ENCODE data around the gene CCDC8.

Gene CCDC8

DNA sequence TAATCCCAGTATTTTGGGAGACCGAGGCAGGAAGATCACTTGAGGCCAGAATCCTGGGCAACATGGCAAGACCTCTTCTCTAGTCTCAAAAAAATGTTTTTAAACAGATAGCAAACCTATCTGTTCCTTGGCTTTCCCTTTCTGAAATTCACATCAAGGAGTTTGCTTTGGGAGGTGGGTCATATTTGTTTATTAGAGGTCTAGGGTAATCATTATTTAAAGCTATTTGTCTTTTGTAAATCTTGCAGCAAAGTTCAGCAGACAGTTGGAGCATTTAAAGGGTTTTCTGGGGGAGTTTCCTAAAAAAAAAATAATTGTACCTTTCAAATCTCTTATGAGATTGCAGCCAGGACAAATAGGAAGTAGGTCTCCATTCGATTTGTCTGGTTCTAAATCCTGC, 49.0 kb downstream of the CCDC8 start:
- H3K4me1 ChIP-seq, result peaks cover 28% of the 10 kb centered on the region
- H3K4me2 ChIP-seq, result no peak overlapping the region
- no peaks in the 10 kb centered on the region for H3K9me3 ChIP-seq
- peaks cover 78% of the 10 kb centered on the region for H3K36me3 ChIP-seq
- no peak overlapping the region for H3K4me3 ChIP-seq
- no peak overlapping the region for H3K27ac ChIP-seq
- H3K9ac ChIP-seq, result no peak overlapping the region
- H4K20me1 ChIP-seq, result peaks cover 98% of the 10 kb centered on the region
- no peaks in the 10 kb centered on the region for H3K27me3 ChIP-seq
- TF ChIP-seq Cebpa-rat (IDR thresholded peaks at IDR 0.05), result no peak

DNA sequence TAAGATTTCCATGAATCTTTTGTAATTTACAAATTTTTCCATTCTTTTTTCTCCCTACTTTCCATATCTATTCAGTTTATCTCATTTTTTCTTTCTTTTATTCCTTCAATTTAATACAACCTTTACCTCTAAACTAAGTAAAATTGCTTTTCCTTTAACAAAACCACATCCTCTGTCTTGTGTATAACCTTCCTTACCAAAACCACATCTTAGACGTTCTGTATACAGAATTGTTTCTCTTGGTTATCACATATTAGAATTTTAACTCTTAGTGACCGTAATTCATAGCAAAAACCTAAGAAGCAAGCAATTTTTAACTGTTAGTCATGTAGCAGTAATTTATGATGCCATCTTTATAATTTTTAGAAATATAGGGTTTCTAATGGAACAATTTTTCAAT, 51.4 kb downstream of the CCDC8 start:
- peaks cover 16% of the 10 kb centered on the region for H3K4me1 ChIP-seq
- H4K20me1 ChIP-seq, result peaks cover 98% of the 10 kb centered on the region
- peaks cover 78% of the 10 kb centered on the region for H3K36me3 ChIP-seq
- H3K4me2 ChIP-seq, result peak overlapping the region; percentile 42
- H3K9ac ChIP-seq, result no peak overlapping the region
- H3K9me3 ChIP-seq, result no peaks in the 10 kb centered on the region
- no peak for TF ChIP-seq Cebpa-rat (IDR thresholded peaks at IDR 0.05)
- no peak overlapping the region for H3K4me3 ChIP-seq
- H3K27ac ChIP-seq, result no peak overlapping the region
- H3K27me3 ChIP-seq, result no peaks in the 10 kb centered on the region
